RWPE1 (cell line): ENCODE results near the gene AHI1.

Experiments
- CTCF ChIA-PET: fragments of 350-600 bp; sonication (Branson Sonifier 250); formaldehyde crosslinking; extraction: SDS; loops from one replicate; lab custom pipeline; 2021; lab: Yijun Ruan, JAX
- POLR2A ChIA-PET: fragments of 400-600 bp; formaldehyde crosslinking; extraction: SDS; loops from one replicate; lab custom pipeline; 2020; ENCODE audit warnings: antibody characterized with exemption; ENCODE audit not compliant: low non-redundant PET; lab: Yijun Ruan, JAX
- DNase-seq: peaks from one replicate; pipeline ENCODE4 v3.0.0; 2012; ENCODE audit warnings: low spot score
- H3K27ac ChIP-seq: fragments of 450-650 bp; 2 replicates; pipeline ENCODE4 v1.5.1; 2017
- CTCF ChIP-seq: fragments of 450-650 bp; conservative IDR thresholded peaks from 2 replicates; pipeline ENCODE4 v1.5.1; 2017; ENCODE audit warnings: low read depth, mild to moderate bottlenecking

AHI1 gene

DNA sequence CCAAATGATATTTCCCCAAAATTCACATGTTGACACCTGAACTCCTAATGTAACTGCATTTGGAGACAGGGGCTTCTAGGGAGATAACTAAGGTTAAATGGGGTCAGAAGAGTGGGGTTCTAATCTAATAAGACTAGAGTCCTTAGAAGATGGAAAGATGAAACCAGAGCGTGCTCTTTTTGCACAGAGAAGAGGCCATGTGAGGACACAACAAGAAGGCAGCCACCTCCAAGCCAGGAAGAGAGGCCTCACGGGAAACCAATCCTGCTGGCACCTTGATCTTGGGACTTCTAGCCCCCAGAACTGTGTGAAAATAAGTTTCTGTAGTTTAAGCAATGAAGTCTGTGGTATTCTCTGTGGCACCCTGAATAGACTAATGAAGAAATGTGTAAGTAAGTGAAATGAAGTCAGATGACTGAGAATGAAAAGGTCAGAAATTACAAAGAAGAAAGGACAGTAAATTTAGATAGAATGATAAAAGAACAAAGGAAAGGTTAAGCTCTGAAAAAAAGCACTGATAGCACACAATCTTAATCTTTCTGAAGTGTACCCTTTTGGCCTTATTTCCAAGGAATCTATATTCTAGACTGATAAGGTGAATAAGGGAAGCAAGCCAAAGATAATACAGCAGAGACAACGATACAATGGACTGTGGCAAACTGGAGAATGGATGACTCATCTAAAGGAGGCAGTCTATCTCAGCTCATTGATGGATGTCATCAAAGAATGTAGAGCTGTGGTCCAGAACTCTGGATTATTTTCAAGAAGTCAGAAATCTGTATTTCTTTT, 206.1 kb downstream of the AHI1 start:
- CTCF ChIA-PET, result no interaction called here
- no peak overlapping the region for H3K27ac ChIP-seq
- POLR2A ChIA-PET, result interaction anchor here (0.5 kb wide), 1 partner anchor 111 kb away, joined by 3 read pairs; the partner anchor contains the start of gene MYB
- DNase-seq, result peak; percentile 4
- TF ChIP-seq CTCF, result no peak

DNA sequence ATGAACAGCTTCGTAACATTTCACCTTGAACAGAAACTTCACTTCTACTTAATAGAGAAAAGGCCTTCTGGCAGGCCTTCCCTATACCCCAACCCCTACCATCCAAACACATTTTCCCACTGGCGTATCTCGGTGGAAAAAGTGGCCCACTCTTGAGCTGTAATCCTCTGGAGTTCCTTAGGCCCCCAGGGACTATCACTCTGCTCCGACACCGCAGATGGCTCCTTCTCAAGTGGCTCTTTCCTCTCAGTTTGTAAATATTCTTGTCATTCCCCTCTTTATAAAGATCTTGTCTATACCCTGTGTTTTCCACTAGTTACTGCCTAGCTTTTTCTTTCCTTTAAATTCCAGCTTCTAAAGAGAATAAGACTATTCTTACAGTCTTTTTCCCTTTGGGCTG, 207.7 kb downstream of the AHI1 start:
- ChIA-PET CTCF (interaction anchor here (0.6 kb wide), 1 partner anchor 349 kb away, joined by 3 read pairs; no protein-coding TSS in a partner anchor), POLR2A (no interaction called here)
- no peak overlapping the region for H3K27ac ChIP-seq
- DNase-seq, result no peak
- no peak for TF ChIP-seq CTCF

DNA sequence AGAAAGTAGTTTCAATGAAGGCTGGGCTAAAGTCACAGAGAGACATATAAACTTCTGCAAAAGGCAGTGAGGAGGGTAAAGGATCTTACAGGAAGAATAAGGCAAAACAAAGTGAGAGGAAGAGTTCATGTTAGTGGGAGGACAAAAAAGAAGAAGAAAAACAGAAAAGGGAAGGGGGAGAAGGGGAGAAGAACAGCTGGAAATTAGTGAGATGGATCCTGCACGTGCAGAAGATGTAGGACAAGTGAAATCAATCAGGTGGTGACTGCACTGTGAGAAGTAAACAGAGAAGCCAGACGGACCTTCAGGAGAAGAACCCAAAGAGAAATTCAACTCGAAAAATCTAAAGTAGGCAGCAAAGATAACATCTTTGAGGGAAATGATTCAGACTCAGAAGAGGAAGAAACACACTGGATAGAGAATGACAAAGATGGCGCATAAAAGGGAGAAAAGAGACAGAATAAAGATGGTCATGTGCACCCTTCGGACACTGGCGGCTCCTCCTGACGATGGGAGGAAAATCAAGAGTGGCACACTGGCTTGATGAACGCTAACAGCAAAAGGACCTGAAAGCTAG, 210.5 kb downstream of the AHI1 start:
- CTCF ChIA-PET, result interaction anchor here (0.7 kb wide), 1 partner anchor 10 kb away, joined by 3 read pairs; no protein-coding TSS in a partner anchor
- DNase-seq, result no peak

GRCh38 chr6:135285165-135285564, 212.4 kb downstream of the AHI1 start:
- ChIA-PET CTCF (no interaction called here), POLR2A (interaction anchor here (0.6 kb wide), 1 partner anchor 15 kb away, joined by 3 read pairs; no protein-coding TSS in a partner anchor)
- no peak overlapping the region for H3K27ac ChIP-seq
- DNase-seq, result no peak
- no peak for TF ChIP-seq CTCF

More for the DNA sequence above, 210.5 kb downstream of the AHI1 start:
- POLR2A ChIA-PET, result no interaction called here
- no peak overlapping the region for H3K27ac ChIP-seq
- TF ChIP-seq CTCF, result no peak

DNA sequence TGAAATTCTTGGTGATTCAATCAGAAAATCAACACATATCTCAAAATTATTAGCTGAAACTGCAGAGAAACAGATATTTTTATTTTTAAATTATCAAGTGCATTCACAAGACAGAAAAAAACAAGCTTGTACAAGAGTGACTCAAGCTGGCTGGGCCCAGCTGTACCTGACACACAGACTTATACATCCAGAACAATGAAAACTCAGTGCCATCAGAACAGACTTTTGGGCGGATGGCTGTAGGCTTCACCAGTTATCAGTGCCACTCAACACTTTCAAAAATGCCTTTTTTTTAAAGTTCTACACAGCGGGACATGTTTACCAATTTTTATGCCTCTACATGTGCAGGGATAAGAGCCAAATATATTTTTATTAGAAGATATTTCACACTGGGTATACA, 213.6 kb downstream of the AHI1 start:
- ChIA-PET POLR2A (no interaction called here), CTCF (no interaction called here)
- no peak for TF ChIP-seq CTCF
- no peak overlapping the region for H3K27ac ChIP-seq
- no peak for DNase-seq

DNA sequence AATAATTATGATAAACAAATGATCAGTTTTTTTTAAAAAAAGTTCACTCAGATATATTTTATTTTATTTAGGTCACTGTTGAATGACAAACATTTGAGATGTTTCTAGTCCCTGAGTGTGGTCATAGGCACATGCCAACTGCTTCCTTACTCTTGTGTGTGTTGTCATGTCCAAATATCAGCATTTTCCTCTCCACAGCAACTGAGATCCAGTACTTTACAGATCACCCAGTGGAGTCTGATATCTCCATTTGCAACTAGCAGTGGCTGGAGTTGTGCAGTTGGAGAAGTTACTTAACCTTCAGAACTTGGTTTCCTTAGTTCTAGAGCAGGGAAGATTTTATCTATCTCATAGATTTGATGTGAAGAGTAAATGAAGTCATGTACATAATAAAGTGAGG, 215.1 kb downstream of the AHI1 start:
- H3K27ac ChIP-seq, result no peak overlapping the region
- ChIA-PET POLR2A (no interaction called here), CTCF (interaction anchor here (0.6 kb wide), 1 partner anchor 80 kb away, joined by 3 read pairs; no protein-coding TSS in a partner anchor)
- TF ChIP-seq CTCF, result no peak
- DNase-seq, result no peak
